Kasumi-1 (cell line): ENCODE data around the gene ZBTB49.

Source experiments
- DNase-seq, 2 experiments: peaks; one replicate each; lab custom pipeline; 2025; lab: John Stamatoyannopoulos, UW

The ZBTB49 gene

DNA sequence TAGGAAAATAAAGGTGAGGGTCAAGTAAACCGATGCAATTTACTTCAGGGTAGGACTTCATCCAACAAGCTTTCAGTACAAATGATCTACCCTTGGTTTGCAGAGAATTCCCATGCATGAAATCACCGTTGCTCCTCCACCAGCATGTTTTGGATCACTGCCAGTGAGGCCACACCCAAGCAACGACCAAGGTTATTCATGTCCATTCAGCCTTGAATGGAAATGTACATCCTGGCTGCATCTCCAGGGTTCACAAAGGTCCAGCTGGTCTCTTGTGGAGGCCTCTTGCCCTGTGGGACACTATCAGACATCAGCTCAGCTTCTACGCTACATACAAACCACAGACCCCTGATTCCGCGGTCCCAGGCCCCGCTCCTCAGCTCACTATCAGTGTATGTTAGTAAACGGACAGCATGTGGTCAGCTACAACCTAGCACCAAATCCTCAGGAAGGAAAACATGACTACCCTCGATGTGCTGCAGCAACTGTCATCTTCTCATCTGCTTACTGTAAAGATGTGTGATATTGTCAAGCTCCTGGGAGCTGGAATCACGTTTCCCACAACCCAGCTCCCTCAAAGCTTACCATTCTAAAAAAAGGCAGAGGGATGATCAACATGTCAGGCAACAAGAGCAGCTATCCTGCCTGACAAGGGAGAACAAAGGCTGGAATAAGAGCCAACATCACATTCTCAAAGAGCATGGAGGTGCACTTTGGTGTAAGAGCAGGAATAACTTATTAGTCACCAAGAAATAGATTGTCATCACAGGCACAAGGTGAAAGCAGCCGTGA, 5.0 kb upstream of the ZBTB49 start:
- no peak for DNase-seq

GRCh38 chr4:4288098-4288497, 2.0 kb upstream of the ZBTB49 start:
- no peak for DNase-seq

- no peak for DNase-seq
These were observed 996 bp upstream of the ZBTB49 start for GRCh38 chr4:4289055-4289454.

- DNase-seq: no peak
These were observed 482 bp upstream of the ZBTB49 start for GRCh38 chr4:4289597-4289940.

GRCh38 chr4:4293279-4293678, 3.2 kb downstream of the ZBTB49 start:
- DNase-seq: no peak

DNA sequence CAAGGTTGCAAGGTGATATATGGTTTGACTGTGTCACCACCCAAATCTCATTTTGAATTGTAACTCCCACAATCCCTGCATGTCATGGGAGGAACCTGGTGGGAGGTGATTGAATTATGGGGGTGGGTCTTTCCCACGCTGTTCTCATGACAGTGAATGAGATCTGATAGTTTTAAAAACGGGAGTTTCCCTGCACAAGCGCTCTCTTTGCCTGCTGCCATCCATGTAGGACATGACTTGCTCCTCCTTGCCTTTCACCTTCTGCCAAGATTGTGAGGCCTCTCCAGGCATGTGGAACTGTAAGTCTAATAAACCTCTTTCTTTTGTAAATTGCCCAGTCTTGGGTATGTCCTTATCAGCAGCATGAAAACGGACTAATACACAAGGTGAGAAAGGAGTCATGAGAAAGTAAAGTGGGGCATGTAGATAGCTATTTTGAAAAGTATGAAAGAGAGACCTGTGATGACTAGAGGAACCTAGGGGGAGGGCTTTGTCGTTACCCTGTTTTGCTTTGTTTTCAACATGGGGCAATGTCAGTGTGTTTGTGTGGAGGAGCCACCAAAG, 6.3 kb downstream of the ZBTB49 start:
- no peak for DNase-seq

DNA sequence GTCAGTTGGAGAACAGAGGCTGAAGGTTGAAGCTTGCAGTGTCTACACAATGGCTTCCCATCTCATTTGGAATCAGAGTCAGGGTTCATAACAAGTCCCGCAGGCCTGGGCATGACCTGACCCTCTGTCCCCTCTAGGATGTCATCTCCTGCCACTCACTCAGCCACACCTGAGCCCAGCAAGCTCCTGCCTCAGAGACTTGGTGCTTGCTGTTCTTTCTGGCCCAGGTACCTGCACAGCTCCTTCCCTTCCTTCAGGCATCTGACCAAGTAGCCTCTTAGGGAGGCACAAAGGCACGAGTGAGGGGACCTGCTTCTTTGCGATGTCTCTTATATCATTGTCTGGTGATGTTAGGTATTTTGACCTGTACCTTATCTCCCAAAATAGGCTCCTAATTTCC, 9.0 kb downstream of the ZBTB49 start:
- no peak for DNase-seq

DNA sequence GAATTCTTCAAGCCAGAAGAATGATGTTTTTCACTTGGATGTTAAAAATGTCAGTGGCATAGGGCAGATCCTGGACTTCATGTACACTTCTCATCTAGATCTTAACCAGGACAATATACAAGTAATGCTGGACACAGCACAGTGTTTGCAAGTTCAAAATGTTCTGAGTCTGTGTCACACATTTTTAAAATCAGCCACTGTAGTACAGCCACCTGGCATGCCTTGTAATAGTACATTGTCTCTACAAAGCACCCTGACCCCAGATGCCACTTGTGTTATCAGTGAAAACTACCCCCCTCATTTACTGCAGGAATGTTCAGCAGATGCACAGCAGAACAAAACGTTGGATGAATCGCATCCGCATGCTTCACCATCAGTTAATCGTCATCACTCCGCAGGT, 11.9 kb downstream of the ZBTB49 start:
- no peak for DNase-seq

DNA sequence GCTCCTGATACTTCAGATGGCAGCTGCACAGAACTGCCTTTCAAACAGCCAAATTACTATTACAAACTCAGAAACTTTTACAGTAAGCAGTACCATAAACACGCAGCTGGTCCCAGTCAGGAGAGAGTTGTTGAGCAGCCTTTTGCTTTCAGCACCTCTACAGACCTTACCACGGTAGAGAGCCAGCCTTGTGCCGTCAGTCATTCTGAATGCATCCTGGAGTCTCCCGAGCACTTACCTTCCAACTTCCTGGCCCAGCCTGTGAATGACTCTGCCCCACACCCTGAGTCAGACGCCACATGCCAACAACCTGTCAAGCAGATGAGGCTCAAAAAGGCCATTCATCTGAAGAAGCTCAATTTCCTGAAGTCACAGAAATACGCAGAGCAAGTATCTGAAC, 12.4 kb downstream of the ZBTB49 start:
- DNase-seq: no peak

DNA sequence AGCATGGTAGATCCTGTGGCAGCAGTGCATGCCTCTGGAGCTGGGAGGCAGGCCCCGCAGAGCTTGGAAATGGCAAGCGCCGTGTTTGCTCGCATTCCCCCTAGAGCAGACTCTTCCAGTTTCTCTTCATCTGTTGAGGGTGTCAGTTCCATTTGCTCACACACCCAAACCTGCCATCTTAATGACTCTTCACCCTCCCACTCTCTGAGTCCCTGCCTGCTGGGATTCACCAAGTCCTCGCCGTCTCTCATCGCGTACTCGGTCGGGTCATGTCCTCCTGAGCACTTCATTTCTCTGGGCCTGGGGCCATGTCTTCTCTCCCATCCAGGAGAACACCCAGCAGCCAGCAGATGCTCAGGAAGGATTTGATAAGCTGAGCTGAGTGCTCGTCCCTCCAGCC, 16.9 kb downstream of the ZBTB49 start:
- no peak for DNase-seq

DNA sequence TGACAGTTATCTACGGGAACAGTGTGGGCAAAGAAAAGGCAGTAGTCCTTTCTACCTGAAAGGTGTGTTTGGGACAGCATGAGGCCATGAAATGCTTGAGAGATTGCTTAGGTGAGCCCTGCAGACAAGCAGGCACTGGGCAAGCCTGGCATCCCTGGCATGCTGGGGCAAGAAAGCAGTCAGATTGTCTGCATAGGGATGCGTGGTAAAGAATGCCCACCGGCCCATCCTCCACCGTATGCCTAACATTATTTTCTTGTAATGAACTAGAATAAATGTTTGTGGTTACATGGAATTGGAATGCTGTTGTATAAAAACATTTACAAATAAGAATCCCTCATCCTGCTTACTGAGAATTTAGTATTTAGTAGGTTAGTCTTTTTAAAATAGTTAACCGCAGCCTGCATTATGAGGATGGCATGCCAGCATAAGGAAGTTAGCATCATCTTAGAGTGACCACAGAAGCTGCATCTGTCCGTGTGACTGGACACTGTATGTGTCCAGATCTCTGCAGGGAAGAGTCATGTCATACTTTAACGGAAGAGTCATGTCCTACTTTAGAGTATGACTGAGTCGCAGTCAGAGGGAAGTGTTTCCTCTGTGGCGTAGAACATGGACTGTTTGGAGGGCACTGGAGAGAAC, 18.9 kb downstream of the ZBTB49 start:
- DNase-seq: no peak

DNA sequence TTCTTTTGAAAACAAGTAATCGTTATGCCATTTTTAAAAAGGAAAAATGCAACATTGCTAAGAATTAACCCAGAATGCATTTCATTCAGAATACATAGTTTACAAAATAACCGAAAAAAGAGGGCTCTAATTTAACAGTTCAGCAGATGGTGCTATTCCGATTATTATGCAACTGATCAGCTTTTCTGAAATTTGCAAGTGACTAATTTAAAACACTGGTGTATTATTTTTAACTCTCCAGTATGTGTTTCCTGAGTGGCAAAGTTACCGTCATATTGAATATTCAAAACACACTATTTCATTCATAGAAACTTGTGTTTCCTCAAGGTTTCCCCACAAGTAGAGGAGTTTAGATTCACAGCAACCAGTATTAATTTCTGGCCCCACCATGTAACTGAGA, 21.1 kb downstream of the ZBTB49 start:
- no peak for DNase-seq

DNA sequence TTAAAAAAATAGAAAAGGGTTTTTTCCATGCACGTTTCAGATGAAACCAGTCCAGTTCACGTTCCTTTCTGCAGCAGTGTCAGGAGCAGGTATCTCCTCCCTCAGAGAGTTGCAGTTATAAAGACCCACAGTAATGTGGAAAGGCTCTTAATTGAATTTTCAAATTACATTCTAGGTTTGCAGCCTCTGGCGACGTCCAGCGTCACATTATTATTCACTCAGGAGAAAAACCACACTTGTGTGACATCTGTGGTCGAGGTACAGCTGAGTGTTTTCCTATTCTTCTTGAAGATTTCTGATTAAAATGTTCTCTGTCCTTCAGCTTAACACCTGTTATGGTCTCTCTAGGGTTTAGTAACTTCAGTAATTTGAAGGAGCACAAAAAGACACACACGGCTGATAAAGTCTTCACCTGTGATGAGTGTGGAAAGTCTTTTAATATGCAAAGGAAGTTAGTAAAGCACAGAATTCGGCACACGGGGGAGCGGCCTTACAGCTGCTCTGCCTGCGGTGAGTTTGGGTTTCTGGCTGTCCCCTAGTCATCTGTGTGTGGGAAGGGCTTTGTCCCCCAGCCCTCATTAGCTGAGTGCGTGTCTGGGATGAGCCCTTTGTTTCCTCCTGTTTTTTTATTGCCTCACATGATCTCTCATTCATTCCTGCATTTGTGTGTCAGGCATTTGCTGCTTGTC, 25.6 kb downstream of the ZBTB49 start:
- DNase-seq: no peak

DNA sequence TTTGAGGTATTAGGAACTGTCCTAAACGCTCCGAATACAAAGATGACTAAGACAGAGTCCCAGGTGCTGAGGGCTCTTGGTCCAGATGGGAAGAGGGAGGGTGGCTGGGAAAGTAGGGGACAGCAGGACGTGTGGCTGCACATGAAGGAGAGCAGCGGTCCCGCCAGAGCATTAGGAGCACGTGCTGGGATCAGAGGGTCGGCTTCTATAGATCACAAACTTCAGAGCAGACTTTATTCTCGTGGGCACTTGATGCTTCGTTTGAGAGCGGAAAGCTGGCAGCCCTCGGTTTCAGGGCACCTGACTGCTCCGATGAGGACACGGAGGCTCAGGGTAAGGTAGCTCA, 26.1 kb downstream of the ZBTB49 start:
- no peak for DNase-seq

GRCh38 chr4:4317496-4318232, 27.6 kb downstream of the ZBTB49 start:
- DNase-seq: no peak

- no peak for DNase-seq
These were observed 30.5 kb downstream of the ZBTB49 start for GRCh38 chr4:4320528-4320927.

GRCh38 chr4:4320951-4321714, 31.1 kb downstream of the ZBTB49 start:
- DNase-seq: no peak

GRCh38 chr4:4321951-4322688, 32.1 kb downstream of the ZBTB49 start:
- no peak for DNase-seq

- DNase-seq: no peak
These were observed 33.9 kb downstream of the ZBTB49 start for GRCh38 chr4:4323705-4324534.

- no peak for DNase-seq
These were observed 35.3 kb downstream of the ZBTB49 start for GRCh38 chr4:4325321-4325720.
